Eye (tissue), 1 donor: Measurements from ENCODE around the gene AHDC1.
"Not testable (repeated sequence)": the region's sequence is repeated elsewhere in the genome, so short reads cannot be mapped to it uniquely, and the experiment has no call there.

ENCODE experiments used
- DNase-seq: peaks from one replicate; pipeline ENCODE4 v3.0.0-alpha.2; 2015

AHDC1 gene

DNA sequence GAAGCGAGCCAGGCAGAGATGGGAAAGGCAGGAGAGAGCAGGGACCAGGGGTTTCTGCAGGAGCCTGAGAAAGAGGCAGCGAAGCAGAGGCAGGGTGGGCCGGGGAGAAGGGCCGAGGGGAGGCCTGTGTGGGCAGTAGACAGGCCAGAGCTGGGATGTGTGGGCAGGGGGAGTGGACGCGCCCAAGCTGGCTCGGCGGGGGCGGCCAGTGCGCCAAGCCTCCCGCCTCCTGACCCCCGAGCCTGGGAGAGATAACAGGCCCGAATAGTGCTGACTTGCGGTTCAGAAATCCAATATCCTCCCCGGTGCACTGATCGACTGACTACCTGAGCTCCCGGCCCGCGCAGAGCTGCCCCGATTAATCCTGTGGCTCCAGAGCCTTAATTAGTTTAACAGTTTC is 41.9 kb downstream of the AHDC1 start:
- no peak for DNase-seq

DNA sequence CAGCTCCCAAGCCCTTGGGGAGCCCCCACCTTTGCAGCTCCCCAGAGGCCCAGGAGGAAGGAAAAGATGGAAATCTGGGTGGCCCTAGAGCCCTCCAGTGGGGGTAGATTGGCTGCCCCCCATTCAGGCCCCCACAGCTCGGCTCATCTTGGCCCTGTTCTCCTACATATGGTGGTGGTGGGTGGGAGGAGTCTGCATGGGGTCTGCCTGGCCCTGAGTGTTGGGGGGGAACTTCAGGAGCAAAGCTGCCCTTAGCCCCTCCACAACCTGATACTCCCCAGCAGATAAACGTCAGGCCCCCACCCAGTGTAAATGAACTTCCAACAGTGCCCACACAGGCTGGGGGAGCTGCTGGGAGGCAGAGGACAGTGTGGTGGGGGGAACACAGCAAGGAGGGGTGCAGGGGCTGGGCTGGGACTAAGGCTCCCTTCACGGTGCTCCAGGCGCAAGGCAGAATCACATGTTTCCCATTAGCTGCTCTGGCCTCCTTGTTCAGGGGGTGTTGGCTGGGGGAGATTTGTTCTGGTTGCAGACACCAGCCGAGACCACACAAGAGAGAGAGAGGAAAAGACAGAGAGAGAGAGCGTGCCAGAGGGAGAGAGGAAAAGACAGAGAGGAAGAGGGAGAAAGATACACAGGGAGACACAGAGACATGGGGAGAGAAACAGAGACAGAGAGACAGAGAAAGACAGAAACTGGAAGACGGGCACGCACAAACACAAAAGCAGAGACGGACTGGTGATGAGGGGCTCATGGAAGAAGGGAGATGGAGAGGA is 42.6 kb downstream of the AHDC1 start:
- DNase-seq, result peak; percentile 85

DNA sequence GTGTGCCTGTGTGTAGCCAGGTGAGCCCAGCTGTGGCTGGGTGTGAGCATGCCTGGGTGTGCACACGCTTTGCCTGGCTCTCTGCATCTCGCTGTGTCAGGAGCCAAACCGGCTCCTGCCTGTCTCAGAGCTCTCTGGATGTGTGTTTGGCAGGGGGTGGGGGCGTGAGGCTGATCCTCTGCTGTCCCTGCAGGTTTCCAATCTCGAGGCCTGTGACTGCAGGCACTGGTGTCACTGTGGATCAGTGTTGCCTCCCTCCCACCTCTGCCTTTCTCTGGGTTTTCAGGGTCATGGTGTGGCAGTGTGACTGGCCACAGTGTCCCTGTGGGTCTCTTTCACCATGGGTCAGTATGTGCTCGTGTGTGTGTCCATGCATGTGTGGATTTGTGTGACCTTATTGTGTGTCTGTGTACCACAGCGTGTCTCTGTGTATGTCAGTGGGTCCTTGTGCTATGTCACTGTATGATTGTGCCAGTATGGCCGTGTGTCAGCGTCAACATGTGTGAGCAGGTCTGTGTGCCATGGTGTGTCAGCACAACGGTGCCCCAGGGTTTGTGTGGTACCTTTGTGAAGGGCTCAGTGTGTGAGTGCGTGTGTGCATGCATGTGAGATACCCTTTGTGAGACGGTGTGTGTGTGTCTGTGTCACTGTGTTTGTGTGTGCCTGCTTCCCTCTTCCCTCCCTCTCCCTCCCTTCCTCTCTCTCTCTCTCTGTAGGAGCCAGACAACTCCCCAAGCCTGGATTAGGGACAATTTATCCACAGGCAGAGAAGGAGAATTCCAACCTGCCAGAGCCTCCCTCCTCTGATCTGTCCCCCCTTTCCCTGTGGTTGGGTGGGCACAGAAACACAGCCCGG is 43.4 kb downstream of the AHDC1 start:
- DNase-seq, result peak; percentile 77

DNA sequence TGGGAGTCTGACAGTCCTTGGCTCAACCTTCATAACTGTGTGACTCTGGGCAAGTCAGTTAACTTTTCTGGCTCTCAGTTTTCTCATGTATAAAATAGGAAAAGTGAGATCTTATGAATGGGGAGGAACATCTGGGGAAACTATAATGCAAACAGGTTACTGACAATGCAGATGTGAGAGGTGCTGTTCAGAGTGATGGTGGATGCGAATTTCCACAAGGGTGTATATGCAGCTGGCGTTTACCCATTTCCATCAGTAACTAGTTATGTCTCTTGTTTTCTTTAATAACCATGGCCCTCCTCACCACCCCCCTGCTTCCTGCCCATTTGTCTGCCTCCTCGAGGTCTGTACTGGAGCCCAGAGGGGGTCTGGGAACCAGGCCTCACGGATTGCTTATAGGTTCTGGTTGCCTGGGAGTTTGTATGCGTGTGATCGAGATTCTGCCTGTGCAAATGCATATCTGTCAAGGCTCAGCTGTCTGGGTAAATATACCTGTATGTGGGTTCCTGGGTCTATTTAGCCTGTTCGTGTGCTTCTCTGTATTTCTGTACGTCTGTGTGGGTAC is 44.4 kb downstream of the AHDC1 start:
- peak; percentile 33 for DNase-seq

DNA sequence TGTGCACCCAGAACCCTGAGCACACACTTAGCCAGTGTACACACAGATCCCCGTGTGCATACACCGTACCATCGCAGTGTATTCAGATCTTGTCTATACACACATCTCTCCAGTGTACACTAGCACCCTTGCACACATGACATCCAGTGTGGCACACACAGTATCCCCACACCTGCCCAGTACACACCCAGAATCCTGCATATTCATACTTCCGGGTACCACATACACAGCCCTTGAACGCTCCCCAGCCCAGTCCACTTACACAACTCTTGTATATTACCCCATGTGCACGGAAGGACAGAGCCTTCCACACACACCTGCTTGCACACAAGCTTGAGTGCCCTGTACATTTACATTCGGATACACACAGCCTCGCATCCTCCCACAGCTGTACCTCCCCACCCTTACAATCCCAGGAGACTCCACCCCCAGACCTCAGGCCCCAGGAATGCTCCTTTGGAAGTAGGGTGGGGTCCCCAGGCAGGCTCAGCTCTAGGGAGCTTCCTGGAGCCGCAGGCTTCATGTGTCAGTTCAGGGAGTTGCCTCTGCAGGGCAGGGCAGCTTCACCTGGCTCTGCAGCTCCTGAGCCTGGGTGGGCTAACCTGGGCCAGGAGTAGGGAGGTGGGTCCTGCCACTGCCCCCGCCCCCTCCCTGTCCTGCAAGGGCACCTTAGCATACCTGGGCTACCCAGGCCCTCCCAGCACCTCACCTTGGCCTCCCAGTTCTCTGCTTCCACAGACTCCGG is 46.2 kb downstream of the AHDC1 start:
- DNase-seq, result peak; percentile 36

DNA sequence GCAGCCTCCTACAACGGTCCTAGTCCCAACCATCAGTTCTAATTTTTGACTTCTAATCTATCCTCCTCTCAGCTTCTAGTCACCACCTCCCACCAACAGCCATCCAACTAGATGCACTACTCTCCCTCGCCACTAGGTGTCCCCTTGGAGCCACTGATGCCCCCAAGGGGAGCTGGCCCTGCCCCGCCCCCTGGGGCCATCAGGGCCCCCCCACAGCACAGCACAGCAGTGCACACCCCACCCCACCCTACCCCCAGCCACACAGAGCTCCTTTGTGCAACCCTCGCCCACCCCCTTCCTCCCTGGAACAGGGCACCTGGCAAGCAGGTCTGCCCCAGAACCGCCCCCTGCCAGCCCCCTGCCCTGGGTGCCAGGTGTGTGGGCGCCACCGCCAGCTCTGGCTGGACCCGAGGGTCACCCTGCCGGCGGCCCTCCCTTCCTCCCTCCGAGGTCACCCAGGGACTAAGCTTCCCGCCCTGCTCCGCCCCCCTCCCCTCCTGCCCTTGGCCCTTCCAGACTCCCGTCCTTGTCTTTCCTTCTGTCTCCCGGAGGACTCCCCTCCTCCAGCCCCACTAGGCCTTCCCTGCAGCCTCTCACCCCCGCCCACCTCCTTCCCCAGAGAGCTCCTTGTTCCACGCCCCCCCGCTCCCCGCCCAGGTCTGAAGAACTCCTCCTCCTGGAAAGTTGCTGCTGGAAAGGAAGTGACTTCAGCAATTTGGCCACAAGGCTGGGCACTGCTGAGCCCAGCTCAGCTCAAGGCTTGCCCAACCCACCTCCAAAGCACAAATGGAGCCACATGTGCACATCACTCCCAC is 47.0 kb downstream of the AHDC1 start:
- DNase-seq, result peak; percentile 91

DNA sequence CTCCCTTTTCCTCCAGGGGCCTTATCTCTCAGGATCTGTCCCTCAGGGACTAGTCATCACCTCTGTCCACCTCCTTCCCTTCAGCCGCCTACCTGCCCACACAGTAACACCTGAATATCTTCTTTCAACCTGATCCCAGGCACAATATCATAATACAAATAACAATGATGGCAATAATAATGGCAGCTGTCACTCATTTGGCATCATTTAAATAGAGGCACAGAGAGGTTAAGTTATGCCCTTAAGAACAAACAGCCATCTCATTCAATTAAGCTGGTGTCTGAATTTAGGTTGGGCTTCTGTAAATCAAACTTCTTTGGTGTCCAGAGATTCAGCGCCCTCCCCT is 47.5 kb downstream of the AHDC1 start:
- no peak for DNase-seq

DNA sequence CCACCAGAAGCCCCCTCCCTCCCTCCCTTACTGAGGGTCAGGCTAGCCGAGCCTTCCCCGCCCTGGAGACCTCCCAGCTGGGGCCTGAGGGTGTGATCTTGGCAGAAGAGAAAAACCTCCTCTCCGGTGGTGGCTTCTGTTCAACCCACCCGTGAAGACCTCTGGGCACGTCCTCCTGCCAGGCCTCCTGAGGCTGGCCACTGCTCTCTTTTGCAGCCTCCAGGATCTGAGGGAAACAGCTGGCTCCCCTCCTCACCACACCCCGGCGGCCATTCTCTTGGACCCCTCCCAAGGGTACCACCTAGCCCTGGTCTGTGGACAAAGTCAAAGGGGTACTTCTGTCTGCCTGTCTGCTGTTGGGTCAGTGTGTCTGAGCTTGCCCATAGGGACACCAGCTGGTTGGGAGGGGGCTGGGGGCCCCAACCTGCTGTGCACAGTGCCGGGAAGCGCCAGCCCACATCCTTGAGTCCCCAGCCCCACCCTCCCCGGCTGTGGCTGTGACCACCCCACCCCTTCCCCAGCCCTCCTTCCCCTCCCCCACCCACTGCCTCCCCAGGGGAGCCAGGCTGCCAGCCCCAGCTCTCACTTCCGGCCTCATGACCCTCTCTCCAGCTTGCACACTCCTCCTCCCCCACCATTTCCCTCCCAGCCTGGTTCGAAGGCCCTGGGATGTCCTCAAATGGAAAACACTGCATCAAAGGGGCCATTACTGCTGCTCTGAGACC is 48.1 kb downstream of the AHDC1 start:
- peak; percentile 72 for DNase-seq

DNA sequence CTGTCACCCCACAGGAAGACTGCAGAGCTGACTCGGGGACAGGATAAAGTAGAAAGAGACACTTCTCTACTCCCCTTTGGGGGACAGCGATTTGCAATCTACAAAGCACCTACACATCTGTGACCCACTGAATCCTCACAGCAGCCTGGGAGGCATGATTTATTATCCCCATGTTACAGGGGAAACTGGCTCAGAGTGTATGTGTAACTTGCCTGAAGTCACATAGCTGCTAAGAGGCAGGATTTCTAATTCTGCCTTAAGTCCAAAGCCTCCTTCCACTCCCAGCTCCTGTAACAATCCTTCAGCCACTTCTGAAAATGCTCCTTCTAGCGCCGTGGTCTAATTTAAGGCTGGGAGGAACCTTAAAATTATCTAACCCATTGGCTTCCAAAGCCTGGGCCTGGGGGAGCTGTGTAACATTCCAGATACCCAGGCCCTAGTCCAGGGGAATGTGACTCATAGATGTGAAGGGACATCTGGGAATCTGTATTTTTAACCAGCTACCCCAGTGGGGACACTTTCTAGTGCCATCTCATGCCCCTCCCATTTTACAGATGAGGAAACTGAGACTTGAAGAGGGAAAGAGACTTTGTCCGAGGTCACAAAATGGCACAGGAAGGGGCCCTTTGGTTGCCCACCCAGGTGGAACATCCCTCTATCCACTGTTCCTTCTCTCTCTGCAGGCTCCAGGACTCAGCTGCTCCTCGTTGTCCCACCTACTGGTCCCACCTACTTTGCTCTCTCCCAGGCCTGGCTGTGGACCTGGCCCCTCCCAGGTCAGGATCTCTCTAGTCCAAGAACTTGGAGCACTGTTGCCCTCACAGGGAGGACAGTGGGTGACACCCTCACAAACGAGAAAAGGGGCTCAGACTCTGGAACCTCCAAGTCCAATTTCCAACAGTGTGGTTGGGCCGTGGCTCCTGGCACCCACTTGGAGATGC is 48.9 kb downstream of the AHDC1 start:
- DNase-seq, result no peak

DNA sequence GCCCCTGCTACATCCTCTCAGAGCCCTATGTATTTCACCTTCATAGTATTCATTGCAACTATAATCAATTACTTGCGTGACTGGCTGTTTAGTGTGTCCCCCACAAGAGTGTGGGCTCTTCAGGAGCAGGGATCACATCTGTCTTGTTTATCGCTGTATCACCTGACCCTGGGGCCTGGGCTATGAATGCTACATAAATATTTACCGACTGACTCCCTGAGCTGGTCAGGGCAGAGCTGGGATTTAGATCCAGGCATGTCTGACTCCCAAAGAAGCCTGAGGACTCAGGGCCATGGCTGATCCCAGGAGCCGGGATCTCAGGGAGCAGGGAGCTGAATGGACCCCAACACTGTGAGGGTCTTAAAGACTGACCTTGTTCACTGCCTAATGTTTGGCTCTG is 49.7 kb downstream of the AHDC1 start:
- no peak for DNase-seq

DNA sequence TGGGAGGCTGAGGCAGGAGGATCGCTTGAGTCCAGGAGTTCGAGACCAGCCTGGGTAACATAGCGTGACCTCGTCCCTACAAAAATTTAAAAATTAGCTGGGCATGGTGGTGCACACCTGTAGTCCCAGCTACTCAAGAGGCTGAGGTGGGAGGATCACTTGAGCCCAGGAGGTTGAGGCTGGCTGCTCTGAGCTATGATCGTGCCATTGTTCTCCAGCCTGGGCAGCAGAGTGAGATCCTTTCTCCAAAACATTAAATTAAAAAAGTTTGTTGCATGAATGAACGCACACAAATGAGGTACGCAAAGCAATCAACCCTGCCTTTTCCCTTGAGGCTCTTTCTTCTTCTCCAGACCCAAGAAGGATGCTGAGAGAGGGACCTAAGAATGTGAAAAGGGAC is 50.1 kb downstream of the AHDC1 start:
- DNase-seq, result not testable (repeated sequence)

DNA sequence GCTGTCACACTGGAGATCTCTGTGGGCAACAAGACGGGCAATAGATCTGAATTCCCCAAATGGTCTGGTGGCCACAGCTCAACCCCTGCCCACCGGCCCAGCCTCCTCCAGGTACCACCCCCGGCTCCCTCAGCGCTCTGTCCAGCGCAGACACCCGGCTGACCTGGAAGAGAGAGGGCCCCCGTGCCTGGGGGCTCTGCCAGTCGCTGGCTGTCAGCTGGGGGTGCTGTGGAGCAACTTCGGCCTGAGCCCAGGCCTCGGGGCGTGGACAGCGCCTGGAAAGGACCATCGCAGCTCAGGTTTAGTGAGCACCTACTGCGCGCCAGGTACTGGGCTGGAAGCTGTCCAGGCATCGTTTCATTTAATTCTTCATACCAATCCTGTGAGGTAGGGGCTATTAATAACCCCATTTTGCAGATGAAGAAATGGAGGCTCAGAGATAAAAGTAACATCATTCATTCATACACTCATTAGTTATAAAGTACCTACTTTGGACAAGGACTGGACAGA is 51.0 kb downstream of the AHDC1 start:
- no peak for DNase-seq

DNA sequence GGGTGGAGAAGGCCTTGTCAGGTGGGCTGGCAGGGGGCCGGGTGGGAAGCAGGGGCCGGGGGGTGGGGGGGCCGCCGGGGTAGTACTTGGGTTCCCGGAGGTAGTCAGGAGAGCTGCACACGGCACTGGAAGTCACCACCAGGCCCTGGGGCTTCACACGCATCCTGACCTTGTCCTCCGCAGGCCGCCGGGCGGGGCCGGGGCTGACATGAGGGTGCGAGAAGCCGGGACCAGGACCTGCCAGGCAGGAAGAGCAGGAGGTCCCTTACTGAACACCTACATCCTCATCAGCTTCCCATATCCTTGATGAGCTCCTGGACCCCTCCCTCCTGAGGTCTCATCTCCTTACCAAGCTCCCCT is 52.0 kb downstream of the AHDC1 start:
- DNase-seq, result no peak

DNA sequence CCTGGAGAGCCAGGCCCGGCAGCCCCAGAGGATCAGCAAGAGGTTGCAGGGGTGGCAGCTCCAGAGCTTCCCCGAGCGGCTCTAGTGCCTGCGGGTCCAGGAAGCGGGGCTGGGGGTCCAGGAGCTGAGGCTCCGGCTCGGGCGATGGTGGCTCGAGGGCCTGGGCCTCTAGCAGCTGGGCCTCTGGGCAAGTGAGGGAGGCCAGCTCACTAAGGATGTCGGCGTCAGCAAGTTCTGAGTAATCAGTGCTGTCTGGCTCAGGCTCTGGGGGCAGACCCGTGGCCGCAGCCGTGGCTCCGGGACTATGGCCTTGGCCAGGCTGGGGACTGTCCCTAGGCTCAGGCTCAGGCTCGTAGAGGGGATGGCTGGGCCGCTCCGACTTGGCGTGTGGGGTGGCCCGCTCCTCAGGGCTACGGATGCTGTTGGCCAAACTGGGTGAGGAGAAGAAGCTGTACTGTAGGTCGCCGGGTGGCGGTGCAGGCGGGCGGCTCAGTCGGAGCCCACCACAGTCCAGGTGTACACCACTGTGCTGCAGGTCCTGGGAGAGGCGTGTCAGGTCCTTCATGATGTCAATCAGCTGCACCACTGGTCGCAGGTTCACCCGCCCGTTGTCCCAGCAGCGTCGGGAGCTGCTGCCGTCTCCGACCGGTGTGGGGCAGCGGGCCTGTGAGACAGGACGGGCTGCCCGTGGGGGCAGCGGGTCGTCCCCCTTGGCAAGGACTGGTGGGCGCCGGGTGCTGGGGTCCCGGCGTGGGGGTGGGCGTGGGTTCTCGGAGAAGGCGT is 52.6 kb downstream of the AHDC1 start:
- DNase-seq, result no peak

DNA sequence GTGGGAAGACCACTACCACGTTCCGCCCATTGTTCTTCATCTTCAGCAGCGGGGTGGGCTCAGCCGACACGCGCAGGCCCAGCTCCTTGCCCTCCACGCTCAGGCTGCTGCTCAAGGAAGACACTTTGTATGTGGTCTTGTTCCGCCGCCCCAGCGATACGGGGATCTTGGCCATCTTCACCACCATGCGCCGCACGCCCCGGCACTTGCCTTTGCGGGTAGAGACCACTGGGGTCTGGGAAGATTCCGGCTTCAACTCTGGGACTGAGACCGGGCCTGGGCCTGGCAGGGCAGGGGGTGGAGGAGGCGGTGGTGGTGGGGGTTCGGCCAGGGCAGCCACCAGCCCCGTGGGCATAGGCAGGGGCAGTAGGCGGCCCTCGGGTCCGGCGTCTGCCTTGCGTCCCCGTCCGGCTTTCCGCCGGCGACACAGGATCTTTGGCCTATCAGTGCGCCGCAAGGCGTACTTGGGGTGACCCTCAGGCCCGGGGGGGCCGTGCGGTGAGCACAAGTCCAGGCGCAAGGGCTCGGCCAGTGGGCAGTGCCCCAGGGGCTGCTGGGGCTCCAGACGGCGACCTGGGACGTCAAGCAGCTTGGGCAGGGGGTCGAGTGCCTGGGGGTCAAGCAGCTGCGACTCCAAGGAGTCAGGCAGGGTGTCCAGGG is 53.3 kb downstream of the AHDC1 start:
- no peak for DNase-seq

DNA sequence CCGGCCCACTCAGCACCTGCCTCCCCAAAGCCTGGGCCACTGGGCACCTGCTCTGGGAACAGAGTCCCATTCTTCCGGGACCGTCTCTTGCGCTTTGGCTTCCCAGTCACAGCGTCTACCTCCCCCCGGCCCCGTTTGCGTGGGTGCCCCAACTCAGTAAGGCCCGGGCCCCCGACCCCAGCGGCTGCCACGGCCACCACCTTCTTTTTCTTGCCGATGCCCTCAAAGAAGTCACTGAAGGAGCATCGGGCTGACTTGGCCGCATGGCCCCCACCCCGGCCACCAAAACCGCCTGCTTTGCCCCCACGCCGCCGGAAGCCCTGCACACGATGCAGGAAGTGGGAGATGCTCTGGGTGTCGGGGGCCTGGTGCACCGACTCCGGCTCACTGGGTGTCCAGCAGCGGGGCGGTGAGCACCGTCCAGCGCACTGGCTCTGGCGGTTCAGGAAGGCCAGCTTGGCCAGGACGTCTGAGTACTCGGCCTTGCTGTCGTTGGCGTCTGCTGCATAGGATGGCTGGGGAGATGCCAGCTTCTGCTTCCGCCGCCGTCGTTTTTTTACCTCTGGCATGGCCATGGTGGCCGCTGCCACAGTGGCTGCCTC is 54.0 kb downstream of the AHDC1 start:
- no peak for DNase-seq

DNA sequence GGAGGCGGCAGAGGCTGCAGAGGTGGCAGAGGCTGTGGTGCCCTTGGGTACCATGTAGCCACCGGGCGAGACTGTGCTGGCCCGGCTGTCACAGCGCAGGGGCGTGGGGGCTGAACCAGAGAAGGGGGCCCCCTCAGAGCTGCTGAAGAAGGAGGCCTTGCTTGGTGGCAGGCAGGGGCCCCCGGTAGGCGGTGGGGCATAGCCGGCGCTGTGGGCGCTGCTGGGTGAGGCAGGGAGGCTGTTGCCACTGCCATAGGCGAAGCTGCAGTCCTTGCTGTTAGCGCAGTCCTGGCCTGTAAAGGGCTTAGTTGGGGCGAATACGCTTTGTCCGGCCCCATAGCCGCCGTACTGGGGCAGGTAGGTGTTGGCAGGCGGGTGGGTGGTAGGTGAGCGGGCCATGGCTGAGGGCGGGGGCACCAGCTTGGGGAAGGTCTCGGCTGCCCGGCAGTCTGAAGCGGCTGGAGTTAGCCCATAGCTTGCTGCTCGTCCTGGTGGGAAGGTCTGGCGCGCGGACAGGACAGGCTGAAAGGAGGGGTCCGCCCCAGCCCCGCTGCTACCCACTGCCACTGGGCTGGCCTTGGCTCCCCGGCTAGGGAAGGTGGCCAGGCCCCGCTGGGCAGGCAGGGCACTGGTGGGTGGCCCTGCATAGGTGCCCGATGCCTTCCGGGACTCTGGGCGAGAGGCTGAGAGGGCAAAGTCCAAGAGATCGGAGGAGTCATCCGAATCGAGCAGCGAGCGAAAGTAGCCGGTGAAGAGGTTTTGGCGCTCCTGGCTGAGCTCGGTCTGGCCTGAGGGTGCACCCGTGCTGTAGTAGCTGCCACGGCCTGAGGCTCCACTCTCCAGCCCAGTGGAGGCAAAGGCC is 54.9 kb downstream of the AHDC1 start:
- no peak for DNase-seq
